NCI-H460 (cell line): ENCODE results near the gene OR2AK2. TPM values are rescaled to one million over a fixed set of nuclear protein-coding genes. Genes with fewer than 3 reads are reported as not detected.
"Not testable (repeated sequence)": the region's sequence is repeated elsewhere in the genome, so short reads cannot be mapped to it uniquely, and the experiment has no call there.

Experiments used
- DNase-seq: peaks from one replicate; pipeline ENCODE4 v3.0.0-alpha.2; 2016; ENCODE audit warnings: low read depth; ENCODE audit errors: extremely low read depth
- polyA plus RNA-seq: library from polyadenylated mRNA; depleted of rRNA; stranded (reverse); fragments of >200 nt; gene quantifications from 2 replicates; pipeline ENCODE4 v1.2.3, GENCODE V29; 2014; cell fraction: nucleus; rRNA removed
- total RNA-seq: library from RNA; depleted of rRNA; stranded (reverse); fragments of >200 nt; shearing (Covaris generic); gene quantifications from 2 replicates; pipeline ENCODE4 v1.2.3, GENCODE V29; 2014; rRNA removed

Gene OR2AK2, protein sequence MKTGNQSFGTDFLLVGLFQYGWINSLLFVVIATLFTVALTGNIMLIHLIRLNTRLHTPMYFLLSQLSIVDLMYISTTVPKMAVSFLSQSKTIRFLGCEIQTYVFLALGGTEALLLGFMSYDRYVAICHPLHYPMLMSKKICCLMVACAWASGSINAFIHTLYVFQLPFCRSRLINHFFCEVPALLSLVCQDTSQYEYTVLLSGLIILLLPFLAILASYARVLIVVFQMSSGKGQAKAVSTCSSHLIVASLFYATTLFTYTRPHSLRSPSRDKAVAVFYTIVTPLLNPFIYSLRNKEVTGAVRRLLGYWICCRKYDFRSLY
- total RNA-seq: not detected in 2 replicates
- not detected in 2 replicates for polyA plus RNA-seq

GRCh38 chr1:247964933-247965332, at the start of gene OR2AK2:
OR2AK2 (plus strand) TSS chr1:247965233; CDS start chr1:247965377, 144 bp downstream.
- no peak for DNase-seq

GRCh38 chr1:247919952-247920351, 45.1 kb upstream of the OR2AK2 start, which contains the start of gene OR2T8:
OR2T8 (plus strand) TSS chr1:247920252; CDS start chr1:247921018, 766 bp downstream.
- DNase-seq: no peak

DNA sequence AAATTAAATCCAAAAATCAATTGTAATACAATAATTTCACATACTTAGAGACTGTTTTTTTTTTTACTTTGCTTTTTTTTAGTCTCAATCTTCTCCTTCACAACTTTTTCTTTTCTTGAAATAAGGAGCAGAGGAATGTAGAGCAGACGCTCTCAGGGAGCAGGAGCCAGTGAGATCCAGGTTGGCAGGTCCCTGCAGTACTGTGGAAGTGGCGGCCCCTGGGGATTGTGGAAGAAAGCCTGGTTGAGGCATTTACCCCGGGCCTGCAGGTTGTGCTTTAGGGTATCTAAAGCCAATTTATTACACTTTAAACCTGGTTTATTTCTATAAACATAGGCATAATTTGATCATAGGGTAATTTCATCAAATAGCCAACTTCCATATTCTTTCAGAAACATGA, 41.1 kb upstream of the OR2AK2 start:
- no peak for DNase-seq

- no peak for DNase-seq
Observed at GRCh38 chr1:247924868-247925267, 40.2 kb upstream of the OR2AK2 start, which contains the start of gene OR2AJ1. OR2AJ1 (plus strand) TSS chr1:247924889; CDS start chr1:247933769, 8,880 bp downstream.

DNA sequence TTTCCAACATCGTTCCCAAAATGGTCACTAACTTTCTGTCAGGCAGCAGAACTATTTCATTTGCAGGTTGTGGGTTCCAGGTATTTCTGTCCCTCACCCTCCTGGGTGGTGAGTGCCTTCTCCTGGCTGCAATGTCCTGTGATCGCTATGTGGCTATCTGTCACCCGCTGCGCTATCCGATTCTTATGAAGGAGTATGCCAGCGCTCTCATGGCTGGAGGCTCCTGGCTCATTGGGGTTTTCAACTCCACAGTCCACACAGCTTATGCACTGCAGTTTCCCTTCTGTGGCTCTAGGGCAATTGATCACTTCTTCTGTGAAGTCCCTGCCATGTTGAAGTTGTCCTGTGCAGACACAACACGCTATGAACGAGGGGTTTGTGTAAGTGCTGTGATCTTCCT, 31.0 kb upstream of the OR2AK2 start:
- DNase-seq: no peak

DNA sequence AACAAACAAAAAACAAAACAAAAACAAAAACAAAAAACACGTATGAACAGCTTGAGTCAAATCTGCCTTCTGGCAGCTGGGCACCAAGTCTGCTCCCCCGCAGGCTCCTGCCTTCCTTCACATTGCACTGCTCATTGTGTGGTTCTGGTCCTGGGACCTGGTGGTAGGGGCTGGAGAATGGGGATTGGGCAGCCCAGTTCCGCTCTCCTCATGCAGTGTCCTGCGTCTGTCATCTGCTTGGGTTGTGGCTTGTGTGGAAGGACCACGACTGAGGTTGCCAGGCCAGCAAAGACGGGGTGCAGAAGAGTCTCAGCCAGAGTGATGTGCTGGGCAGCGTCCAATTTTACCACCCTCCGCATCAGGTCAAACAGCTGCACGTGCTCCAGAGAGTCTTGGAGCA, 29.3 kb upstream of the OR2AK2 start:
- no peak for DNase-seq

- no peak for DNase-seq
Observed at GRCh38 chr1:247936415-247936814, 28.6 kb upstream of the OR2AK2 start.

GRCh38 chr1:247936965-247937734, 27.9 kb upstream of the OR2AK2 start:
- not testable (repeated sequence) for DNase-seq

DNA sequence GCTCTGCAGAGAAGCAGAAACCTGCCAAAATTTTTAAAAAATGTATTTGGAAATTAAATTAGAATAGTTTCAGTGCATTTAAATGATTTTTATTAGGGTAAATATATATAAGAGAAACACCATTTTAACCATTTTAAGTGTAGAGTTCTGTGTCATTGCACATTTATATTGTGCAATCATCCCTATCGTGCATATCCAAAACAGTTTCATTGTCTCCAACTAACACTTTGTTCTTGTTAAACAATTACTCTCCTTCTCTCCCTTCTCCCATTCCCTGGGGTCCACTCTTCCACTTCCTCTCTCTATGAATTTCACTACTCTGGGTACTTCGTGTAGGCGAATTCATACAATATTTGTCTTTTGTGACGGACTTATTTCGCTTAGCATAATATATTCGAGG, 22.4 kb upstream of the OR2AK2 start:
- no peak for DNase-seq

- DNase-seq: no peak
Observed at GRCh38 chr1:247948558-247948957, 16.5 kb upstream of the OR2AK2 start, which contains the start of gene OR2L8. OR2L8 (plus strand) TSS chr1:247948858; CDS start chr1:247948858, 0 bp downstream.

GRCh38 chr1:247953408-247953807, 11.6 kb upstream of the OR2AK2 start:
- DNase-seq: no peak

- no peak for DNase-seq
Observed at GRCh38 chr1:247961791-247962190, 3.2 kb upstream of the OR2AK2 start.

- no peak for DNase-seq
Observed at GRCh38 chr1:247962911-247963588, 2.0 kb upstream of the OR2AK2 start.

DNA sequence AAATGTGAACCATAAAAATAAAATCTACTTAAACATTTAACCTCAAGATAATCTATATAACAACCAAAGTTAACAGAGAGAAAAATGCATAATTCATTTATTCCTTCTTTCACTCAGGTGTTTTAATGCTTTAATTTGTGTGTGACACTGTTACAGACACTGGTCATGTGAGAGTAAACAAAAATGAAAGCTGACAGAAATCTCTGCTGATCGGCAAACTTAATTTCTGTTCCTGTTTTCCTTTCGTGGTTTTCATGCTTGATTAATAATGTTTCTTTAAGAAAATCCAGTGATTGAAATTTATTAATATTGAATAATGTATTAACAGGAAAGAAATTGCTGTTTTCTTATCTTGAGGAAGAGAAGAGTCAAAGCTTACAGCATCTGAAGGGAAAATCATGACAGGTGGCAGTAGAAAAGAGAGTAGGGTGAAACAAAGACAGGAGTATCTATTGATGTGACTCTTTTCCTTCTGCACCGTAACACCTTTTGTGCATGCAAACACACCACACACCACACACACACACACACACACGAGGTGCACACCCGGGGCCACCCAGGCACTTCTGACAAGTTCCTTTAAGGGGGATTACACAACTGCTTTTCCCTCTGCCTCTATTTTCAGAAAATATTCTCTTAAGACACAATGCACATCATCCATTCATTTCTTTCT, 1.6 kb downstream of the OR2AK2 start:
- DNase-seq: no peak

DNA sequence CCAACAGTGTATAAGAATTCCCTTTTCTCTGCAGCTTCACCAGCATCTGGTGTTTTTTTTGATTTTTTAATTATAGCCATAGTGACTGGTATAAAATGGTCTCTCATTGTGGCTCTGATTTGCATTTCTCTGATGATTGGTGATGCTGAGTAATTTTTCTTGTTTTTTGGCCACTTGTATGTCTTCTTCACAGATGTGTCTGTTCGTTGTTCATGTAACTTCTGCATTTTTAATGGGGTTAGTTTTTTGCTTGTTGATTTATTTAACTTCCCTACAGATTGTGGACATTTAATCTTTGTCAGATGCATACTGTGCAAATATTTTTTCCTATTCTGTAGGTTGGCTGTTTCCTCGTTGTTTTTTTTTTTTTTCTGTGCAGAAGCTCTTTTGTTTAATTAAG, 28.0 kb downstream of the OR2AK2 start:
- DNase-seq: no peak

DNA sequence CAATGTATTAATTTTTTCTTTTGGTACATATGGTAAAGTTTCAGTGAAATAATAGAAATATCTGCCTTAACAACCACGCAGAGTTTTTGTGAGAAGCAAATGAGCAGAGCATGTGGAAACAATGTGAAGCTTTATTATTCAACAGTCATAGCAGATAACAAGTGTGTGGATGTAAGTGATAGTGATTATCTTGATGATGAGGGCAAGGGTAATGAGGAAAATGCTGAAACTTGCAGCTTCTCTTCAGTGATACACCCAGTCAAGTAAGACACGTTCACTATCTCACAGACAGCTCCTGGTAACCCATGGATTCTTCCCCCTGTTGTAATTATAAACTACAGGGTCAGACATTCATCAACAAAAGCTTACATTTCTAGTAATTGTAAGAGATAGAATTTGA, 33.8 kb downstream of the OR2AK2 start:
- DNase-seq: no peak

DNA sequence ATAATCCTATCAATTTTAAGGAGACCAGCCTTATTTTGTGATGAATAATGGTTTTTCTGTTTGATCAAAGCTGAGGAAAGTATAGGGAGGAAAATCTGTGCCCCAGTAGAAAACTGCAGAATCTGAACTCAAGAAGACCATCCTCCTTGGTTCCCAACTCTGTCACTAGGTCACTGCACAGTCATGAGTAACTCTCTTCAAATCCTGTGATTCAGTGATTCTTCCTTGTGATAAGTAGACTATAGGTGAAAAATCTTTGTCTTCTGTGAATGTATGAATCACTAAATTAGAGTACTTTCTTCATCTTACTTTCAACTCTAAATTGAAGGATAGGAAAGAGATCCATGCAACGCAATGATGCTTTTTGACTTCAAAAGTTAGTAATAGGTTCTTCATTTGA, 35.1 kb downstream of the OR2AK2 start:
- no peak for DNase-seq

DNA sequence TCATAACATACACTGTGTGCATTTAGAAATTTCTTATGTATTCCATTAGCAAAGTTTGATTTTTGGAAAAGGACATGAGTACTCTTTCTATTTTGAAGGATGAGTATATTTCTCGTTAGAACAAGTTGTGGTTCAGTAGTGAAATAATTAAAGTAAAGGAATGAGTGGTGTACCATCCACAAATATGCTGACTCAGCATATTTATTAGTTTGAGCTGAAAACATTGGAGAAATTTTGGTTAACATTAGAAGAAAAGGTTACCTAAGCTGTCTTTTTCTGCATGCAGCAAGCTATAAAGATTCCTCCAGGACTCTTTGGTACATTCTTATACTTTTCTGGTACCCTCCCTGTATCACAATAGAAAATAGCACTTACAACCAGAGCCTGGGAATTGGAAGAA, 42.7 kb downstream of the OR2AK2 start:
- DNase-seq: no peak

GRCh38 chr1:248009681-248010080, 44.6 kb downstream of the OR2AK2 start:
- DNase-seq: no peak

DNA sequence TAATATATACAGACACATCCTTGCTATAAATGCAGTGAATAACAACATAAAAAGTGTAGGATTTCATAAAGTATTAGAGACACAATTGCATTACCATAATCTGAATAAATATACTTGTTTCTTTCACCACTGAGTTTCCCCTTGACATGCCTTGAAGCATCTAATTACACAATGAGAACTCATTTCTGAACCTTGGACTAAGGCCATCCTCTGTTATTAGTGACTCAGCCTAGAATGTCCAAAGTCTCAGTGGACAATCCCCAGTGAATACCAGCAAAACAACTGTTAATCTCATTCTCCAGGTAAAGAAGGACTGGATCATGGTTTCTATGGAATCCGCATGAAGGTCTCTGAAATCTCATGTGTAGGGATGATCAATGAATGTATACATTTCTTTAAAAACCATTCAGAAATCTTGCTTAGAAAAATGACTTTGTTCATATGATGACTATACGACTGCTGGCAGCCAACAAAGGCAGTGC, 48.2 kb downstream of the OR2AK2 start, which contains the start of gene OR2L5:
Gene OR2L5 (plus strand): TSS at position 432 of the 482 bp plus-strand sequence. CDS start 8,288 bp downstream, outside the sequence.
- no peak for DNase-seq
